Lower leg skin (tissue), 4 donors: ENCODE data around the gene APCDD1. TPM values are rescaled to one million over a fixed set of nuclear protein-coding genes. Genes with fewer than 3 reads are reported as not detected.

ENCODE experiments used
- DNase-seq, 2 donors: peaks; one replicate each; pipeline ENCODE4 v3.0.0-alpha.2; 2019; ENCODE audit warnings: low spot score in 2 of 2
- H3K4me3 ChIP-seq: fragments of 200-600 bp; sonication (generic); 2 replicates; pipeline ENCODE4 v1.5.1; 2017; ENCODE audit warnings: mild to moderate bottlenecking, low read depth; ENCODE audit not compliant: poor library complexity, severe bottlenecking
- CTCF ChIP-seq, 3 donors: fragments of 450-650 bp; IDR thresholded peaks; one replicate each; pipeline ENCODE4 v1.5.1; 2016; ENCODE audit warnings: antibody characterized with exemption in 3 of 3, mild to moderate bottlenecking in 3 of 3, moderate library complexity in 2 of 3
- POLR2A ChIP-seq, 2 donors: fragments of 450-650 bp; IDR thresholded peaks; one replicate each; pipeline ENCODE4 v1.6.1; 2016 to 2017; ENCODE audit warnings: antibody characterized with exemption in 2 of 2, mild to moderate bottlenecking in 1 of 2, moderate library complexity in 1 of 2
- WGBS, 2 donors: methylation state at CpG; one replicate each; pipeline ENCODE4 v1.1.5; 2018; 5-methylcytosine and 5-hydroxymethylcytosine counted together
- intact Hi-C: fragments of 100-400 bp; cut with DNase I; formaldehyde crosslinking; loops from one replicate; pipeline ENCODE4 v1.15.0; 2023; ENCODE audit warnings: low total_unique reads
- total RNA-seq, 4 donors: library from RNA; depleted of rRNA; stranded (reverse); fragments of >200 nt; gene quantifications; one replicate each; pipeline ENCODE4 v1.1.0, GENCODE V29; 2016

APCDD1 gene
- total RNA-seq, 4 donors from 2014 or later, result 76.6 to 192 (median 180) TPM

DNA sequence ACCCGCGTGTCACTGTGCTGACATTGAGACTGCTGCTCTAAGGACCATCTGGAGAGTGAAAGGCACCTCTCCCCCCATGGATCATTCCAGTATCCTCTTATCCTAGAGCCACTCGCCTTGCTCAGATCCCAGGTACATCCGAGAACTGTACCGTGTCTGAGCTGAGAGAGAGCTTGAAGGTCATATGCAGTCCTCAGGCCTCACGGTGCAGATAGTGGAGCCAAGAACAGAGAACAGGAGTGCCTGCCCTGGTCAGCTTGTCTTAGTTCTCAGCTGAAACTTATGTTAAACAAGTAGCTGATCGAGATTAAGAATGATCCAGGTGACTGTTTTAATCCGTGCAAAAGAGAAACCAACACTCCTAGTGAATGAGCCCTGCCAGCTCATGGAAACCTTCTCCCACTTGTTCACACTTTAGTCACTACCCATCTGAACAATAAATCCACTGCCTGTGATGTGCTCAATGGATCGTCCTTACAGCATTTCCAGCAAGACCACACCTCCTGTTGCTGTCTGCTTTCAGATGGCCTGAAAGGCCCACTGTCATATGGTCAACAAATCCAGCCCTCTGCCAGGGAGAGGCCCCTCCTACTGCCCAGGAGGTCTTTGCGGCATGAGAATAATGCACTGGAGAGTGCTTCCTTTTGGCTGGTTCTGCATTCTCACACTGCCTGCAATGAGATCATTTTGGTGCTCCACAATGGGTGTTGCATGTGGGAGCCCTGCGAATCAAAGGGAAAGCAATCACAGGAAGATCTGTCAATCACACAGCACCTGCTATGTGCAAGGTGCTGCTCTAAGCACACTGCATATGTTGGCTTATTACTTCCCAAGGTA, 43.7 kb upstream of the APCDD1 start:
- WGBS, 2 donors, result 55 to 68% methylated on average over 11 of the region's 11 CpGs

GRCh38 chr18:10412933-10413332, 41.5 kb upstream of the APCDD1 start:
- 50 to 54% methylated on average over 5 of the region's 5 CpGs for WGBS, 2 donors
- DNase-seq, result peak; percentile 62 to 83
- TF ChIP-seq POLR2A (IDR thresholded peaks at IDR 0.05), result no peak
- TF ChIP-seq CTCF (IDR thresholded peaks at IDR 0.05), result no peak
- no peak overlapping the region for H3K4me3 ChIP-seq
- intact Hi-C loops, result no loop called here

More for the DNA sequence above, 43.7 kb upstream of the APCDD1 start:
- intact Hi-C loops, result no loop called here
- no peak for TF ChIP-seq CTCF (IDR thresholded peaks at IDR 0.05)
- no peak for TF ChIP-seq POLR2A (IDR thresholded peaks at IDR 0.05)
- no peak for DNase-seq
- H3K4me3 ChIP-seq, result no peak overlapping the region

GRCh38 chr18:10413722-10414121, 40.7 kb upstream of the APCDD1 start:
- 60 to 79% methylated on average over 3 of the region's 3 CpGs for WGBS, 2 donors
- intact Hi-C loops, result no loop called here

DNA sequence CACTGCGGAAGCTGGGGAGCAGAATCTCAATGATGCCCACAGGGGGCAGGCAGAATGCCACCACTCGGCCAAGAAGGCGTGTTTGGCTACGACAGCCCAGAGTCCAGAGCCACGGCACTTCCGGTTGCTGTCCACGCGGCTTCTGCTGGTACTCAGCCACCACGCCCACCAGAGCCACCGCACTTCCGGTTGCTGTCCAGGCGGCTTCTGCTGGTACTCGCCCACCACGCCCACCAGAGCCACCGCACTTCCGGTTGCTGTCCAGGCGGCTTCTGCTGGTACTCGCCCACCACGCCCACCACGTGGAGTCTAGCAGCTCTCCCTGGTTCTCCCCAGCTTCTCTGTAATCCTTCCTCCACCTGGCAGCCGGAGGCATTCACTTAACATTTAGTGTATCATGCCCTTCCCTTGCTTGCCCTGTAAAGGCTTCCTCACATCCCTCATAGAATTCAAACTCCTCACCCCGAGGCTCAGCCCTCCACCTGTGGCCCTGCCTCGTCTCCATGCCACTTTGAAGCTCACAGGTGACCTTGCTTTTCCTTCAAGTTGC, 40.1 kb upstream of the APCDD1 start:
- no peak for TF ChIP-seq POLR2A (IDR thresholded peaks at IDR 0.05)
- TF ChIP-seq CTCF (IDR thresholded peaks at IDR 0.05), result no peak
- no peak overlapping the region for H3K4me3 ChIP-seq
- intact Hi-C loops, result no loop called here

More at GRCh38 chr18:10413722-10414121, 40.7 kb upstream of the APCDD1 start:
- no peak for DNase-seq
- H3K4me3 ChIP-seq, result no peak overlapping the region
- TF ChIP-seq CTCF (IDR thresholded peaks at IDR 0.05) (no peak), POLR2A (IDR thresholded peaks at IDR 0.05) (no peak)

DNA sequence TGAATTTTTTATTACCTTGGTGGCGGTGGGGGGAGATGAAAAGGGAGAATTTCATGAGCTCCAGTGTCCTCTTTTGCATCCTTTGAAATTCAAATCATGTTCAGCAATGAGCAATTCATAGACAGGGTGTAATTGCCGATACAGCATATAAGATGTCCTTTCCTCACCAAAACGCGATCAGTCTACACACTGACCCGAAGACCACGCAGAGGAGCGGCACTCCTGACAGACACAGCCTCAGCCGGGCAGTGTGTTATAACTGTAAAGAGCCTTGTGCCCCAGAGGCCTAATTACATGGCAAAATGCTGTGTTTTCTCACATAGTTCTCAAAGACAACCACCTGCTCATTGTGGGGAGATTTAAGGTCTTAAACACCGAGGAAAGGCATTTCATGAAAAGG, 38.4 kb upstream of the APCDD1 start:
- DNase-seq, result no peak
- 74 to 80% methylated on average over 9 of the region's 9 CpGs for WGBS, 2 donors
- intact Hi-C loops, result no loop called here
- no peak overlapping the region for H3K4me3 ChIP-seq
- TF ChIP-seq POLR2A (IDR thresholded peaks at IDR 0.05), result no peak
- no peak for TF ChIP-seq CTCF (IDR thresholded peaks at IDR 0.05)

More for the DNA sequence above, 40.1 kb upstream of the APCDD1 start:
- DNase-seq, result peak in 1 of 2 donors; percentile 81
- 78 to 87% methylated on average over 22 to 23 of the region's 23 CpGs for WGBS, 2 donors
